Activated naive CD4-positive, alpha-beta T cell treated with Interleukin-2 at 50 U/mL for 16 hours (primary cell): Measurements from ENCODE around the gene PTHLH.
A peak's percentile ranks its signal among the peaks of the same experiment; 100 is the strongest.

Experiments used
- DNase-seq: peaks from one replicate; pipeline ENCODE4 v3.0.0-alpha.2; 2020

PTHLH gene

GRCh38 chr12:27973487-27973890 lies 956 bp upstream of the PTHLH start:
- DNase-seq: no peak

- no peak for DNase-seq
Observed at GRCh38 chr12:27971606-27972005, 927 bp downstream of the PTHLH start.

- no peak for DNase-seq
Observed at GRCh38 chr12:27971121-27971489, 1.4 kb downstream of the PTHLH start.

GRCh38 chr12:27970401-27971120 lies 2.0 kb downstream of the PTHLH start:
- DNase-seq: no peak

GRCh38 chr12:27969624-27970400 lies 2.7 kb downstream of the PTHLH start:
- peak; percentile 64 for DNase-seq

GRCh38 chr12:27968972-27969623 lies 3.4 kb downstream of the PTHLH start:
- DNase-seq: peak; percentile 3

GRCh38 chr12:27967551-27968054 lies 4.9 kb downstream of the PTHLH start:
- no peak for DNase-seq

GRCh38 chr12:27966870-27967269 lies 5.7 kb downstream of the PTHLH start:
- DNase-seq: no peak

GRCh38 chr12:27965966-27966365 lies 6.6 kb downstream of the PTHLH start:
- DNase-seq: no peak

GRCh38 chr12:27965411-27965810 lies 7.1 kb downstream of the PTHLH start:
- DNase-seq: no peak

GRCh38 chr12:27964123-27964522 lies 8.4 kb downstream of the PTHLH start:
- no peak for DNase-seq

- no peak for DNase-seq
Observed at GRCh38 chr12:27960821-27961220, 11.7 kb downstream of the PTHLH start.

GRCh38 chr12:27958675-27959074 lies 13.9 kb downstream of the PTHLH start:
- DNase-seq: no peak

GRCh38 chr12:27957366-27957765 lies 15.2 kb downstream of the PTHLH start:
- no peak for DNase-seq

- no peak for DNase-seq
Observed at GRCh38 chr12:27953817-27954216, 18.7 kb downstream of the PTHLH start.

GRCh38 chr12:27953348-27953747 lies 19.2 kb downstream of the PTHLH start:
- no peak for DNase-seq

- DNase-seq: no peak
Observed at GRCh38 chr12:27952510-27952909, 20.0 kb downstream of the PTHLH start.

- DNase-seq: no peak
Observed at GRCh38 chr12:27951898-27952297, 20.6 kb downstream of the PTHLH start.

- no peak for DNase-seq
Observed at GRCh38 chr12:27946421-27946820, 26.1 kb downstream of the PTHLH start.

GRCh38 chr12:27940756-27941402 lies 31.7 kb downstream of the PTHLH start:
- DNase-seq: peak; percentile 82

- no peak for DNase-seq
Observed at GRCh38 chr12:27940245-27940644, 32.3 kb downstream of the PTHLH start.

GRCh38 chr12:27937768-27938167 lies 34.8 kb downstream of the PTHLH start:
- no peak for DNase-seq

- no peak for DNase-seq
Observed at GRCh38 chr12:27936196-27936595, 36.3 kb downstream of the PTHLH start.
